ENCODE data around the gene CA11. TPM values are rescaled to one million over a fixed set of nuclear protein-coding genes. Genes with fewer than 3 reads are reported as not detected.

The CA11 gene
- total and polyA plus RNA-seq, 2 experiments from 2014 or later = 8.8 to 29.7 TPM

- Histone ChIP-seq H3K27ac (ENCODE audit: low read depth) (no peak overlapping the region), H4K20me1 (replicated peaks; ENCODE audit: insufficient read depth) (no peaks in the 10 kb centered on the region), H3K4me1 (ENCODE audit: insufficient read depth) (0 out of 2 replicates have a peak, but pooled peaks cover 3% of the 10 kb centered on the region), H3F3A (replicated peaks; ENCODE audit: low read depth) (no peaks in the 10 kb centered on the region), H3K9me2 (ENCODE audit: insufficient read depth) (no peaks in the 10 kb centered on the region), H2AFZ (no peak overlapping the region; the same call in 1 of the 2 replicates), H3K4me2 (no peak overlapping the region), H3K27me3 (ENCODE audit: insufficient read depth) (no peaks in the 10 kb centered on the region), H3K4me3 (no peak overlapping the region), H3K79me2 (replicated peaks; ENCODE audit: insufficient read depth) (no peaks in the 10 kb centered on the region), H3K36me3 (ENCODE audit: insufficient read depth) (no peaks in the 10 kb centered on the region)
- TF ChIP-seq, protein P1, sequence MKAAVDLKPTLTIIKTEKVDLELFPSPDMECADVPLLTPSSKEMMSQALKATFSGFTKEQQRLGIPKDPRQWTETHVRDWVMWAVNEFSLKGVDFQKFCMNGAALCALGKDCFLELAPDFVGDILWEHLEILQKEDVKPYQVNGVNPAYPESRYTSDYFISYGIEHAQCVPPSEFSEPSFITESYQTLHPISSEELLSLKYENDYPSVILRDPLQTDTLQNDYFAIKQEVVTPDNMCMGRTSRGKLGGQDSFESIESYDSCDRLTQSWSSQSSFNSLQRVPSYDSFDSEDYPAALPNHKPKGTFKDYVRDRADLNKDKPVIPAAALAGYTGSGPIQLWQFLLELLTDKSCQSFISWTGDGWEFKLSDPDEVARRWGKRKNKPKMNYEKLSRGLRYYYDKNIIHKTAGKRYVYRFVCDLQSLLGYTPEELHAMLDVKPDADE (IDR thresholded peaks at IDR 0.05) = no peak
- TF ChIP-seq ZNF114 (CRISPR knock-in tag; IDR thresholded peaks at IDR 0.05) = no peak
- TF ChIP-seq JUNB (IDR thresholded peaks at IDR 0.05; ENCODE audit: unreplicated experiment) = no peak
- TF ChIP-seq POLR2AphosphoS5 (IDR thresholded peaks at IDR 0.05; ENCODE audit: low read depth) = no peak
- no peak for TF ChIP-seq STAT1 (IDR thresholded peaks at IDR 0.05; ENCODE audit: unreplicated experiment)
- no peak for TF ChIP-seq ZNF331 (CRISPR knock-in tag; IDR thresholded peaks at IDR 0.05; ENCODE audit: low read depth)
- TF ChIP-seq NANOG (IDR thresholded peaks at IDR 0.05; ENCODE audit: borderline replicate concordance) = no peak
- TF ChIP-seq EZH2 (IDR thresholded peaks at IDR 0.05; ENCODE audit: low read depth, unreplicated experiment) = no peak
- no peak for TF ChIP-seq EZH2phosphoT487 (IDR thresholded peaks at IDR 0.05; ENCODE audit: unreplicated experiment)
- TF ChIP-seq, protein P2, sequence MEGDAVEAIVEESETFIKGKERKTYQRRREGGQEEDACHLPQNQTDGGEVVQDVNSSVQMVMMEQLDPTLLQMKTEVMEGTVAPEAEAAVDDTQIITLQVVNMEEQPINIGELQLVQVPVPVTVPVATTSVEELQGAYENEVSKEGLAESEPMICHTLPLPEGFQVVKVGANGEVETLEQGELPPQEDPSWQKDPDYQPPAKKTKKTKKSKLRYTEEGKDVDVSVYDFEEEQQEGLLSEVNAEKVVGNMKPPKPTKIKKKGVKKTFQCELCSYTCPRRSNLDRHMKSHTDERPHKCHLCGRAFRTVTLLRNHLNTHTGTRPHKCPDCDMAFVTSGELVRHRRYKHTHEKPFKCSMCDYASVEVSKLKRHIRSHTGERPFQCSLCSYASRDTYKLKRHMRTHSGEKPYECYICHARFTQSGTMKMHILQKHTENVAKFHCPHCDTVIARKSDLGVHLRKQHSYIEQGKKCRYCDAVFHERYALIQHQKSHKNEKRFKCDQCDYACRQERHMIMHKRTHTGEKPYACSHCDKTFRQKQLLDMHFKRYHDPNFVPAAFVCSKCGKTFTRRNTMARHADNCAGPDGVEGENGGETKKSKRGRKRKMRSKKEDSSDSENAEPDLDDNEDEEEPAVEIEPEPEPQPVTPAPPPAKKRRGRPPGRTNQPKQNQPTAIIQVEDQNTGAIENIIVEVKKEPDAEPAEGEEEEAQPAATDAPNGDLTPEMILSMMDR (conservative IDR thresholded peaks at IDR 0.05; ENCODE audit: low read depth in 2 of 2) = no peak
- no peak for TF ChIP-seq CREB1 (CRISPR knock-in tag; IDR thresholded peaks at IDR 0.05; ENCODE audit: low read depth)
- TF ChIP-seq, protein P3, sequence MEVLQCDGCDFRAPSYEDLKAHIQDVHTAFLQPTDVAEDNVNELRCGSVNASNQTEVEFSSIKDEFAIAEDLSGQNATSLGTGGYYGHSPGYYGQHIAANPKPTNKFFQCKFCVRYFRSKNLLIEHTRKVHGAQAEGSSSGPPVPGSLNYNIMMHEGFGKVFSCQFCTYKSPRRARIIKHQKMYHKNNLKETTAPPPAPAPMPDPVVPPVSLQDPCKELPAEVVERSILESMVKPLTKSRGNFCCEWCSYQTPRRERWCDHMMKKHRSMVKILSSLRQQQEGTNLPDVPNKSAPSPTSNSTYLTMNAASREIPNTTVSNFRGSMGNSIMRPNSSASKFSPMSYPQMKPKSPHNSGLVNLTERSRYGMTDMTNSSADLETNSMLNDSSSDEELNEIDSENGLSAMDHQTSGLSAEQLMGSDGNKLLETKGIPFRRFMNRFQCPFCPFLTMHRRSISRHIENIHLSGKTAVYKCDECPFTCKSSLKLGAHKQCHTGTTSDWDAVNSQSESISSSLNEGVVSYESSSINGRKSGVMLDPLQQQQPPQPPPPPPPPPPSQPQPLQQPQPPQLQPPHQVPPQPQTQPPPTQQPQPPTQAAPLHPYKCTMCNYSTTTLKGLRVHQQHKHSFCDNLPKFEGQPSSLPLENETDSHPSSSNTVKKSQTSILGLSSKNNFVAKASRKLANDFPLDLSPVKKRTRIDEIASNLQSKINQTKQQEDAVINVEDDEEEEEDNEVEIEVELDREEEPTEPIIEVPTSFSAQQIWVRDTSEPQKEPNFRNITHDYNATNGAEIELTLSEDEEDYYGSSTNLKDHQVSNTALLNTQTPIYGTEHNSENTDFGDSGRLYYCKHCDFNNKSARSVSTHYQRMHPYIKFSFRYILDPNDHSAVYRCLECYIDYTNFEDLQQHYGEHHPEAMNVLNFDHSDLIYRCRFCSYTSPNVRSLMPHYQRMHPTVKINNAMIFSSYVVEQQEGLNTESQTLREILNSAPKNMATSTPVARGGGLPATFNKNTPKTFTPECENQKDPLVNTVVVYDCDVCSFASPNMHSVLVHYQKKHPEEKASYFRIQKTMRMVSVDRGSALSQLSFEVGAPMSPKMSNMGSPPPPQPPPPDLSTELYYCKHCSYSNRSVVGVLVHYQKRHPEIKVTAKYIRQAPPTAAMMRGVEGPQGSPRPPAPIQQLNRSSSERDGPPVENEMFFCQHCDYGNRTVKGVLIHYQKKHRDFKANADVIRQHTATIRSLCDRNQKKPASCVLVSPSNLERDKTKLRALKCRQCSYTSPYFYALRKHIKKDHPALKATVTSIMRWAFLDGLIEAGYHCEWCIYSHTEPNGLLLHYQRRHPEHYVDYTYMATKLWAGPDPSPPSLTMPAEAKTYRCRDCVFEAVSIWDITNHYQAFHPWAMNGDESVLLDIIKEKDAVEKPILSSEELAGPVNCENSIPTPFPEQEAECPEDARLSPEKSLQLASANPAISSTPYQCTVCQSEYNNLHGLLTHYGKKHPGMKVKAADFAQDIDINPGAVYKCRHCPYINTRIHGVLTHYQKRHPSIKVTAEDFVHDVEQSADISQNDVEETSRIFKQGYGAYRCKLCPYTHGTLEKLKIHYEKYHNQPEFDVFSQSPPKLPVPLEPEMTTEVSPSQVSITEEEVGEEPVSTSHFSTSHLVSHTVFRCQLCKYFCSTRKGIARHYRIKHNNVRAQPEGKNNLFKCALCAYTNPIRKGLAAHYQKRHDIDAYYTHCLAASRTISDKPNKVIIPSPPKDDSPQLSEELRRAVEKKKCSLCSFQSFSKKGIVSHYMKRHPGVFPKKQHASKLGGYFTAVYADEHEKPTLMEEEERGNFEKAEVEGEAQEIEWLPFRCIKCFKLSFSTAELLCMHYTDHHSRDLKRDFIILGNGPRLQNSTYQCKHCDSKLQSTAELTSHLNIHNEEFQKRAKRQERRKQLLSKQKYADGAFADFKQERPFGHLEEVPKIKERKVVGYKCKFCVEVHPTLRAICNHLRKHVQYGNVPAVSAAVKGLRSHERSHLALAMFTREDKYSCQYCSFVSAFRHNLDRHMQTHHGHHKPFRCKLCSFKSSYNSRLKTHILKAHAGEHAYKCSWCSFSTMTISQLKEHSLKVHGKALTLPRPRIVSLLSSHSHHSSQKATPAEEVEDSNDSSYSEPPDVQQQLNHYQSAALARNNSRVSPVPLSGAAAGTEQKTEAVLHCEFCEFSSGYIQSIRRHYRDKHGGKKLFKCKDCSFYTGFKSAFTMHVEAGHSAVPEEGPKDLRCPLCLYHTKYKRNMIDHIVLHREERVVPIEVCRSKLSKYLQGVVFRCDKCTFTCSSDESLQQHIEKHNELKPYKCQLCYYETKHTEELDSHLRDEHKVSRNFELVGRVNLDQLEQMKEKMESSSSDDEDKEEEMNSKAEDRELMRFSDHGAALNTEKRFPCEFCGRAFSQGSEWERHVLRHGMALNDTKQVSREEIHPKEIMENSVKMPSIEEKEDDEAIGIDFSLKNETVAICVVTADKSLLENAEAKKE (CRISPR knock-in tag; IDR thresholded peaks at IDR 0.05) = no peak
- TF ChIP-seq, protein P4, sequence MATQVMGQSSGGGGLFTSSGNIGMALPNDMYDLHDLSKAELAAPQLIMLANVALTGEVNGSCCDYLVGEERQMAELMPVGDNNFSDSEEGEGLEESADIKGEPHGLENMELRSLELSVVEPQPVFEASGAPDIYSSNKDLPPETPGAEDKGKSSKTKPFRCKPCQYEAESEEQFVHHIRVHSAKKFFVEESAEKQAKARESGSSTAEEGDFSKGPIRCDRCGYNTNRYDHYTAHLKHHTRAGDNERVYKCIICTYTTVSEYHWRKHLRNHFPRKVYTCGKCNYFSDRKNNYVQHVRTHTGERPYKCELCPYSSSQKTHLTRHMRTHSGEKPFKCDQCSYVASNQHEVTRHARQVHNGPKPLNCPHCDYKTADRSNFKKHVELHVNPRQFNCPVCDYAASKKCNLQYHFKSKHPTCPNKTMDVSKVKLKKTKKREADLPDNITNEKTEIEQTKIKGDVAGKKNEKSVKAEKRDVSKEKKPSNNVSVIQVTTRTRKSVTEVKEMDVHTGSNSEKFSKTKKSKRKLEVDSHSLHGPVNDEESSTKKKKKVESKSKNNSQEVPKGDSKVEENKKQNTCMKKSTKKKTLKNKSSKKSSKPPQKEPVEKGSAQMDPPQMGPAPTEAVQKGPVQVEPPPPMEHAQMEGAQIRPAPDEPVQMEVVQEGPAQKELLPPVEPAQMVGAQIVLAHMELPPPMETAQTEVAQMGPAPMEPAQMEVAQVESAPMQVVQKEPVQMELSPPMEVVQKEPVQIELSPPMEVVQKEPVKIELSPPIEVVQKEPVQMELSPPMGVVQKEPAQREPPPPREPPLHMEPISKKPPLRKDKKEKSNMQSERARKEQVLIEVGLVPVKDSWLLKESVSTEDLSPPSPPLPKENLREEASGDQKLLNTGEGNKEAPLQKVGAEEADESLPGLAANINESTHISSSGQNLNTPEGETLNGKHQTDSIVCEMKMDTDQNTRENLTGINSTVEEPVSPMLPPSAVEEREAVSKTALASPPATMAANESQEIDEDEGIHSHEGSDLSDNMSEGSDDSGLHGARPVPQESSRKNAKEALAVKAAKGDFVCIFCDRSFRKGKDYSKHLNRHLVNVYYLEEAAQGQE (IDR thresholded peaks at IDR 0.05; ENCODE audit: unreplicated experiment) = no peak
- H3K9me3 Mint-ChIP-seq = no peaks in the 10 kb centered on the region
- no peak for DNase-seq (ENCODE audit: low spot score)
- peaks cover 2% of the 10 kb centered on the region; the same call in 1 of the 3 replicates for H3K4me1 Mint-ChIP-seq
- no peaks in the 10 kb centered on the region for H3K36me3 Mint-ChIP-seq (ENCODE audit: low read depth)
- ATAC-seq = no peak
- no peak overlapping the region for H3K27ac Mint-ChIP-seq
- peaks cover 4% of the 10 kb centered on the region for H3K27me3 Mint-ChIP-seq (ENCODE audit: insufficient read depth, low read depth, poor library complexity)
- no peak overlapping the region for H3K4me3 Mint-ChIP-seq
Measured at GRCh38 chr19:48680436-48681126, 34.6 kb upstream of the CA11 start.

Measured in GM23338 (cell line).